HEK293 (cell line): Measurements from ENCODE around the gene NNT.

ENCODE experiments used
- CTCF ChIA-PET: fragments of 350-600 bp; formaldehyde crosslinking; extraction: SDS; loops from one replicate; lab custom pipeline; 2021; ENCODE audit warnings: antibody characterized with exemption; lab: Yijun Ruan, JAX
- POLR2A ChIA-PET: fragments of 300-600 bp; formaldehyde crosslinking; extraction: SDS; loops from one replicate; lab custom pipeline; 2020; ENCODE audit warnings: antibody characterized with exemption, inconsistent platforms; lab: Yijun Ruan, JAX
- H3K27ac ChIP-seq: fragments of 200-500 bp; sonication (Bioruptor generic); 2 replicates; pipeline ENCODE4 v1.5.1; 2014; ENCODE audit warnings: low read depth, low read length, control low read depth, inconsistent platforms; ENCODE audit errors: extremely low read depth
- H3K36me3 ChIP-seq, 2 experiments: fragments of 200-500 bp in 1 of 2; sonication (Bioruptor generic) in 1 of 2; 1 replicate in 1 of 2; 2 replicates in 1 of 2; pipeline ENCODE4 v1.5.1; 2014 to 2017; ENCODE audit warnings: inconsistent platforms in 2 of 2, low read length in 2 of 2; ENCODE audit not compliant: control insufficient read depth in 2 of 2, insufficient read depth in 1 of 2
- H3K4me1 ChIP-seq: fragments of 200-500 bp; sonication (Bioruptor generic); 2 replicates; pipeline ENCODE4 v1.5.1; 2014; ENCODE audit warnings: mild to moderate bottlenecking, low read length, inconsistent platforms; ENCODE audit not compliant: control insufficient read depth, insufficient read depth
- H3K4me3 ChIP-seq: 2 replicates; pipeline ENCODE4 v1.5.1; 2011; ENCODE audit warnings: low read depth, mild to moderate bottlenecking, control low read depth, low read length, moderate library complexity
- H3K9me3 ChIP-seq: fragments of 200-500 bp; sonication (Bioruptor generic); 2 replicates; pipeline ENCODE4 v1.5.1; 2014; ENCODE audit warnings: low read depth, low read length, inconsistent platforms; ENCODE audit not compliant: control insufficient read depth, insufficient read depth
- GLI2 ChIP-seq: fragments of 450-650 bp; formaldehyde crosslinking; IDR thresholded peaks from 2 replicates; pipeline ENCODE4; 2017; ENCODE audit warnings: missing biosample characterization, missing genetic modification characterization, low read depth, borderline replicate concordance
- GLI4 ChIP-seq: fragments of 450-650 bp; formaldehyde crosslinking; IDR thresholded peaks from 2 replicates; pipeline ENCODE4 v1.5.1; 2016; ENCODE audit warnings: missing biosample characterization, missing genetic modification characterization
- KLF16 ChIP-seq: fragments of 450-650 bp; formaldehyde crosslinking; IDR thresholded peaks from 2 replicates; pipeline ENCODE4 v1.5.1; 2017; ENCODE audit warnings: missing biosample characterization, missing genetic modification characterization
- OSR2 ChIP-seq: fragments of 450-650 bp; formaldehyde crosslinking; IDR thresholded peaks from 2 replicates; pipeline ENCODE4 v1.5.1; 2016; ENCODE audit warnings: missing biosample characterization, missing genetic modification characterization
- PATZ1 ChIP-seq: fragments of 450-650 bp; formaldehyde crosslinking; IDR thresholded peaks from 2 replicates; pipeline ENCODE4 v1.5.1; 2016; ENCODE audit warnings: missing biosample characterization, missing genetic modification characterization
- PRDM1 ChIP-seq: fragments of 450-650 bp; formaldehyde crosslinking; IDR thresholded peaks from 2 replicates; pipeline ENCODE4; 2016; ENCODE audit warnings: missing biosample characterization, missing genetic modification characterization
- PRDM4 ChIP-seq: fragments of 450-650 bp; formaldehyde crosslinking; IDR thresholded peaks from 2 replicates; pipeline ENCODE4 v1.5.1; 2017; ENCODE audit warnings: missing biosample characterization, missing genetic modification characterization
- REST ChIP-seq: fragments of 450-650 bp; formaldehyde crosslinking; IDR thresholded peaks from 2 replicates; pipeline ENCODE4 v1.5.1; 2016; ENCODE audit warnings: missing biosample characterization, missing genetic modification characterization
- SP3 ChIP-seq: fragments of 450-650 bp; formaldehyde crosslinking; IDR thresholded peaks from 2 replicates; pipeline ENCODE4 v1.5.1; 2016; ENCODE audit warnings: missing biosample characterization, missing genetic modification characterization
- ZBTB20 ChIP-seq: fragments of 450-650 bp; formaldehyde crosslinking; IDR thresholded peaks from 2 replicates; pipeline ENCODE4 v1.5.1; 2016; ENCODE audit warnings: missing biosample characterization, missing genetic modification characterization
- ZBTB8A ChIP-seq: fragments of 450-650 bp; formaldehyde crosslinking; IDR thresholded peaks from 2 replicates; pipeline ENCODE4 v1.5.1; 2016; ENCODE audit warnings: missing biosample characterization, missing genetic modification characterization
- ZNF121 ChIP-seq: fragments of 450-650 bp; formaldehyde crosslinking; IDR thresholded peaks from 2 replicates; pipeline ENCODE4 v1.5.1; 2016; ENCODE audit warnings: missing biosample characterization, missing genetic modification characterization
- ZNF169 ChIP-seq: fragments of 450-650 bp; formaldehyde crosslinking; IDR thresholded peaks from 2 replicates; pipeline ENCODE4 v1.5.1; 2016; ENCODE audit warnings: missing biosample characterization, missing genetic modification characterization
- ZNF549 ChIP-seq: fragments of 450-650 bp; IDR thresholded peaks from 2 replicates; pipeline ENCODE4 v1.5.1; 2018; ENCODE audit warnings: missing biosample characterization, missing genetic modification characterization, mild to moderate bottlenecking, inconsistent platforms, moderate library complexity
- ZNF639 ChIP-seq: fragments of 450-650 bp; formaldehyde crosslinking; IDR thresholded peaks from 2 replicates; pipeline ENCODE4 v1.5.1; 2016; ENCODE audit warnings: missing biosample characterization, missing genetic modification characterization
- ZNF660 ChIP-seq: fragments of 450-650 bp; IDR thresholded peaks from 2 replicates; pipeline ENCODE4 v1.5.1; 2018; ENCODE audit warnings: missing biosample characterization, mild to moderate bottlenecking, missing genetic modification characterization
- TF ChIP-seq, protein P1 (sequence below): IDR thresholded peaks from 2 replicates; pipeline ENCODE4 v1.6.1; 2011; ENCODE audit warnings: mild to moderate bottlenecking, low read depth, low read length, borderline replicate concordance
- TF ChIP-seq, protein P2 (sequence below): fragments of 450-650 bp; formaldehyde crosslinking; IDR thresholded peaks from 2 replicates; pipeline ENCODE4 v1.5.1; 2016; ENCODE audit warnings: missing biosample characterization, missing genetic modification characterization

Gene NNT

DNA sequence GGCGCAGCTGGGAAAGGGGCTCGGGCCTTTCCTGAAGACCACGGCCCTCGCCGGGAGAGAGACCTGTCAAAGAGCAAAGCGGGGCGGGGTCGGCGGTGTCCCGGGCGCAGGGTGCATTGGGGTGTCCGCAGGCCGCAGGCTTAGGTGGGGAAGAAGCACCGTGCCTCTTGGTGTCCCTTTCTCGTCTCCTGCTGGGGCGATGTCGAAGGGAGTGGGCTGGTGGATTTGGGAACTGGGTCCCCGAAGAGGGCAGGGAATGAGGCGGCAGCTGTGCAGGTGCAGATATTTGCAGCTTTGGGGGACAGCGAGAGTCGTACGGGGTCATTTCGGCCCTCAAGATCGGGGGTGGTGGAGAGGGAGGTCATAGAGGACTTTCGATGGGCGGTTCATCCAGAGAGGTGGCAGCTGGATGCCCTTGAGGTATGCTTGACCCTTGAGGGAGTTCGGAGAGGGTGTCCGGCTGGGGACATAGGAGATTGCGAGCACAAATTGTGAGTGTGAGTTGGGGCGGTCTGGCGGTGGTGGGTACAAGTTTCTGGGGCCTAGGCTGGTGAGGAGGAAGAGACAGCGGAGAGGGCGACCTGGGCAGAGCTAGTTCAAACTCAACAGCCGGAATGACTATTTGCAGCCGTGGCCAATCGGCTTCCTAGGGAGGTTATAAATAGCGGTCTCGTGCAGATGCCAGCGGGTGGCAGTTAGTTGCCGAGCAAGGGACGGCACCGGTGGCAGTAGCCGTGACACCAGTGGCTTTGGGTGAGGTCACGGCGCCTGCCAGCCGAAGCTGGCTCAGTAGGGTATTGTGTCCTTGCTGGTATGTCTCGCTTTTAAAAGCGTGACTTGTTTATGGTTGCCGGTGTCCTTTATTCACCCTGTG is 601 bp downstream of the NNT start (continued):
- no peak for TF ChIP-seq SP3
- TF ChIP-seq ZNF660 (tag by site-specific recombination), result no peak
- TF ChIP-seq, protein P1, sequence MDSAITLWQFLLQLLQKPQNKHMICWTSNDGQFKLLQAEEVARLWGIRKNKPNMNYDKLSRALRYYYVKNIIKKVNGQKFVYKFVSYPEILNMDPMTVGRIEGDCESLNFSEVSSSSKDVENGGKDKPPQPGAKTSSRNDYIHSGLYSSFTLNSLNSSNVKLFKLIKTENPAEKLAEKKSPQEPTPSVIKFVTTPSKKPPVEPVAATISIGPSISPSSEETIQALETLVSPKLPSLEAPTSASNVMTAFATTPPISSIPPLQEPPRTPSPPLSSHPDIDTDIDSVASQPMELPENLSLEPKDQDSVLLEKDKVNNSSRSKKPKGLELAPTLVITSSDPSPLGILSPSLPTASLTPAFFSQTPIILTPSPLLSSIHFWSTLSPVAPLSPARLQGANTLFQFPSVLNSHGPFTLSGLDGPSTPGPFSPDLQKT, result no peak

GRCh38 chr5:43604699-43605098 is 1.7 kb downstream of the NNT start:
- H3K4me3 ChIP-seq, result no peak overlapping the region
- H3K9me3 ChIP-seq, result no peaks in the 10 kb centered on the region
- TF ChIP-seq ZNF121 (tag by site-specific recombination) (peak; percentile 94), ZNF169 (tag by site-specific recombination) (no peak)
- peaks cover 20% of the 10 kb centered on the region for H3K4me1 ChIP-seq
- no peak overlapping the region for H3K27ac ChIP-seq
- CTCF ChIA-PET, result interaction anchor here (0.6 kb wide), 1 partner anchor 27 kb away, joined by 3 read pairs; no protein-coding TSS in a partner anchor
- POLR2A ChIA-PET, result no interaction called here
- H3K36me3 ChIP-seq, result no peaks in the 10 kb centered on the region; a peak in 1 of 3 replicates

DNA sequence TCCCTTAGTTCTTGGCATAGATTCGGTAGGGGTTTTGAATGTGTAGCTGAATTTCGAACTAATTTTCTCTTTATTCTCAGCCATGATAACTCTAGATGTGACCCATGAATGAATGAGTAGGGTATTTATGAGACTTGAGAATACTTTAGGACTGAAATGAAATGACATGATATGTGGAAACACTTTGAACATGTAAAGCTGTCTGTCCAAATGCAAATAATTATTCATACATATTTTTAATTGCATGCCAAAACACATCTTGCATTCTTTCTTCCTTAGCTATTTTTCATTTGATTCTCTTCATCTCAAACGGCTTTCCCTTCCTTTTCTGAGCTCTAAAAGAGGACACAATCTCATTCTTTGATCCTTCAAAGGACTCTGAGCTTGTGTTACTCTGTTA is 3.4 kb downstream of the NNT start:
- no peaks in the 10 kb centered on the region for H3K9me3 ChIP-seq
- no peak overlapping the region for H3K4me3 ChIP-seq
- peaks cover 9% of the 10 kb centered on the region; the same call in 1 of the 2 replicates for H3K4me1 ChIP-seq
- H3K27ac ChIP-seq, result no peak overlapping the region
- POLR2A ChIA-PET, result no interaction called here
- CTCF ChIA-PET, result interaction anchor here (0.6 to 2.6 kb wide), 3 partner anchors 20 to 26 kb away, joined by 3 to 7 read pairs (median 4); no protein-coding TSS in a partner anchor
- H3K36me3 ChIP-seq, result peaks cover 0 to 9% of the 10 kb centered on the region in 2 experiments; a peak in 2 of 3 replicates
- TF ChIP-seq OSR2 (tag by site-specific recombination), result no peak
- no peak for TF ChIP-seq PRDM1
- no peak for TF ChIP-seq ZBTB8A (tag by site-specific recombination)
- no peak for TF ChIP-seq ZBTB20 (tag by site-specific recombination)
- TF ChIP-seq PRDM4 (tag by site-specific recombination), result no peak
- TF ChIP-seq GLI2 (tag by site-specific recombination), result no peak
- TF ChIP-seq ZNF639 (tag by site-specific recombination), result no peak
- no peak for TF ChIP-seq PATZ1 (tag by site-specific recombination)
- TF ChIP-seq, protein P2, sequence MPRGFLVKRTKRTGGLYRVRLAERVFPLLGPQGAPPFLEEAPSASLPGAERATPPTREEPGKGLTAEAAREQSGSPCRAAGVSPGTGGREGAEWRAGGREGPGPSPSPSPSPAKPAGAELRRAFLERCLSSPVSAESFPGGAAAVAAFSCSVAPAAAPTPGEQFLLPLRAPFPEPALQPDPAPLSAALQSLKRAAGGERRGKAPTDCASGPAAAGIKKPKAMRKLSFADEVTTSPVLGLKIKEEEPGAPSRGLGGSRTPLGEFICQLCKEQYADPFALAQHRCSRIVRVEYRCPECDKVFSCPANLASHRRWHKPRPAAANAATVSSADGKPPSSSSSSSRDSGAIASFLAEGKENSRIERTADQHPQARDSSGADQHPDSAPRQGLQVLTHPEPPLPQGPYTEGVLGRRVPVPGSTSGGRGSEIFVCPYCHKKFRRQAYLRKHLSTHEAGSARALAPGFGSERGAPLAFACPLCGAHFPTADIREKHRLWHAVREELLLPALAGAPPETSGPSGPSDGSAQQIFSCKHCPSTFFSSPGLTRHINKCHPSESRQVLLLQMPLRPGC (tag by site-specific recombination), result no peak
- TF ChIP-seq REST (tag by site-specific recombination), result no peak
- no peak for TF ChIP-seq KLF16 (tag by site-specific recombination)
- no peak for TF ChIP-seq ZNF549
- TF ChIP-seq GLI4 (tag by site-specific recombination), result no peak
